Liver (tissue), 9 donors: Measurements from ENCODE around the gene AHNAK2. TPM values are rescaled to one million over a fixed set of nuclear protein-coding genes. Genes with fewer than 3 reads are reported as not detected.

Source experiments
- DNase-seq: peaks from one replicate; pipeline ENCODE4 v3.0.0-alpha.2; 2017; ENCODE audit warnings: low spot score
- H3K27ac ChIP-seq, 2 donors: one replicate each; pipeline ENCODE4 v1.7.0; 2013; ENCODE audit warnings: inconsistent platforms in 2 of 2, low read length in 2 of 2, control low read depth in 1 of 2, low read depth in 1 of 2, mild to moderate bottlenecking in 1 of 2
- H3K27me3 ChIP-seq, 4 donors: one replicate each; pipeline versions ENCODE4 v1.6.1 to v1.7.0; 2013; ENCODE audit warnings: low read length in 3 of 4, inconsistent platforms in 1 of 4, mild to moderate bottlenecking in 1 of 4, moderate library complexity in 1 of 4; ENCODE audit not compliant: control insufficient read depth in 4 of 4, insufficient read depth in 4 of 4
- H3K36me3 ChIP-seq, 4 donors: one replicate each; pipeline versions ENCODE4 v1.6.1 to v1.7.0; 2013; ENCODE audit warnings: low read length in 3 of 4, mild to moderate bottlenecking in 3 of 4, low read depth in 1 of 4, moderate library complexity in 1 of 4; ENCODE audit not compliant: control insufficient read depth in 4 of 4, insufficient read depth in 3 of 4
- H3K4me1 ChIP-seq, 4 donors: one replicate each; pipeline versions ENCODE4 v1.6.1 to v1.7.0; 2013; ENCODE audit warnings: low read length in 3 of 4, mild to moderate bottlenecking in 3 of 4, moderate library complexity in 1 of 4; ENCODE audit not compliant: control insufficient read depth in 4 of 4, insufficient read depth in 4 of 4
- H3K4me3 ChIP-seq, 3 donors: one replicate each; pipeline versions ENCODE4 v1.6.1 to v1.7.0; 2013; ENCODE audit warnings: low read length in 3 of 3, control low read depth in 1 of 3, low read depth in 1 of 3, mild to moderate bottlenecking in 1 of 3
- H3K9ac ChIP-seq, 2 donors: one replicate each; pipeline ENCODE4 v1.7.0; 2013; ENCODE audit warnings: low read length in 2 of 2, mild to moderate bottlenecking in 2 of 2, moderate library complexity in 2 of 2, control low read depth in 1 of 2, low read depth in 1 of 2
- H3K9me3 ChIP-seq, 4 donors: one replicate each; pipeline versions ENCODE4 v1.6.1 to v1.7.0; 2013; ENCODE audit warnings: low read length in 3 of 4; ENCODE audit not compliant: control insufficient read depth in 4 of 4
- ATF3 ChIP-seq: IDR thresholded peaks from 2 replicates; pipeline ENCODE4 v1.6.1; 2016; ENCODE audit warnings: antibody characterized with exemption
- CTCF ChIP-seq: fragments of 150-350 bp; IDR thresholded peaks from 2 replicates; pipeline ENCODE4 v1.5.1; 2017; ENCODE audit warnings: improper control_type of control experiment, low read depth, low read length; ENCODE audit not compliant: missing input control
- EGR1 ChIP-seq, 2 donors: IDR thresholded peaks; 2 replicates each; pipeline ENCODE4 v1.6.1; 2016 to 2018; ENCODE audit warnings: antibody characterized with exemption in 2 of 2, low read depth in 2 of 2
- FOXA1 ChIP-seq: IDR thresholded peaks from 2 replicates; pipeline ENCODE4 v1.6.1; 2016; ENCODE audit warnings: antibody characterized with exemption
- FOXA2 ChIP-seq: IDR thresholded peaks from 2 replicates; pipeline ENCODE4 v1.6.1; 2016; ENCODE audit warnings: antibody characterized with exemption
- GABPA ChIP-seq, 2 donors: IDR thresholded peaks in 1 of 2; conservative IDR thresholded peaks in 1 of 2; 2 replicates each; pipeline ENCODE4 v1.6.1; 2016; ENCODE audit warnings: antibody characterized with exemption in 2 of 2, mild to moderate bottlenecking in 1 of 2, moderate library complexity in 1 of 2
- HNF4A ChIP-seq, 2 donors: conservative IDR thresholded peaks; 2 replicates each; pipeline ENCODE4 v1.6.1; 2016; ENCODE audit warnings: antibody characterized with exemption in 2 of 2, mild to moderate bottlenecking in 2 of 2
- HNF4G ChIP-seq: IDR thresholded peaks from 2 replicates; pipeline ENCODE4 v1.6.1; 2016; ENCODE audit warnings: antibody characterized with exemption
- JUND ChIP-seq, 2 donors: IDR thresholded peaks; 2 replicates each; pipeline ENCODE4 v1.6.1; 2016; ENCODE audit warnings: antibody characterized with exemption in 2 of 2
- MAX ChIP-seq: IDR thresholded peaks from 2 replicates; pipeline ENCODE4 v1.6.1; 2016; ENCODE audit warnings: antibody characterized with exemption
- NR2F2 ChIP-seq: IDR thresholded peaks from 2 replicates; pipeline ENCODE4 v1.6.1; 2016; ENCODE audit warnings: antibody characterized with exemption
- RAD21 ChIP-seq, 2 donors: IDR thresholded peaks; 2 replicates each; pipeline ENCODE4 v1.6.1; 2016; ENCODE audit warnings: antibody characterized with exemption in 2 of 2, mild to moderate bottlenecking in 2 of 2
- REST ChIP-seq: IDR thresholded peaks from 2 replicates; pipeline ENCODE4 v1.6.1; 2016; ENCODE audit warnings: antibody characterized with exemption, mild to moderate bottlenecking
- RXRA ChIP-seq, 2 donors: IDR thresholded peaks; 2 replicates each; pipeline ENCODE4 v1.6.1; 2017 to 2018; ENCODE audit warnings: antibody characterized with exemption in 2 of 2, mild to moderate bottlenecking in 1 of 2
- SP1 ChIP-seq: IDR thresholded peaks from 2 replicates; pipeline ENCODE4 v1.6.1; 2018; ENCODE audit warnings: antibody characterized with exemption, mild to moderate bottlenecking
- TAF1 ChIP-seq: conservative IDR thresholded peaks from 2 replicates; pipeline ENCODE4 v1.6.1; 2016; ENCODE audit warnings: antibody characterized with exemption, mild to moderate bottlenecking
- YY1 ChIP-seq: IDR thresholded peaks from 2 replicates; pipeline ENCODE4 v1.6.1; 2016; ENCODE audit warnings: antibody characterized with exemption, mild to moderate bottlenecking
- ZBTB33 ChIP-seq: IDR thresholded peaks from 2 replicates; pipeline ENCODE4 v1.6.1; 2016; ENCODE audit warnings: antibody characterized with exemption
- WGBS: extraction: QIAGEN DNeasy Blood & Tissue Kit; methylation state at CpG from one replicate; pipeline ENCODE4 v1.1.7; 2013; 5-methylcytosine and 5-hydroxymethylcytosine counted together
- polyA plus RNA-seq, 2 donors: library from polyadenylated mRNA; stranded (reverse) in 1 of 2; unstranded in 1 of 2; fragments of 200-250 nt in 1 of 2; fragments of >200 nt in 1 of 2; fragmentation: Nextera tagmentation in 1 of 2; extraction: Ambion mirVana in 1 of 2; gene quantifications; one replicate each; pipeline versions ENCODE4 v1.2.1 to v1.2.3, GENCODE V29; 2013 to 2015
- total RNA-seq, 2 donors: library from RNA; depleted of rRNA; stranded (reverse); fragments of >200 nt; gene quantifications; one replicate each; pipeline ENCODE4 v1.2.3, GENCODE V29; 2014
- donor health status: healthy.
- donor health status: healthy.
- donor health status: healthy.
- donor health status: healthy.
- donor health status: healthy.

The AHNAK2 gene
- total and polyA plus RNA-seq, 4 donors, result 0.05 to 2.6 (median 1.2) TPM

- Histone ChIP-seq H3K36me3 (no peaks in the 10 kb centered on the region), H3K4me3 (peak overlapping the region in 1 of 3 donors; percentile 66), H3K27me3 (no peaks in the 10 kb centered on the region), H3K9me3 (no peaks in the 10 kb centered on the region), H3K27ac (no peak overlapping the region), H3K9ac (peak overlapping the region in 1 of 2 donors; percentile 25), H3K4me1 (peaks cover 6 to 32% (median 24%) of the 10 kb centered on the region in 4 donors)
- WGBS, result 82% methylated on average over 11 of the region's 11 CpGs
- TF ChIP-seq FOXA1 (no peak), REST (no peak), TAF1 (no peak), FOXA2 (no peak), GABPA (IDR thresholded peaks at IDR 0.05 in 1 of 2, conservative IDR thresholded peaks at IDR 0.05 in 1 of 2) (no peak), SP1 (no peak), RXRA (IDR thresholded peaks at IDR 0.05) (no peak), RAD21 (IDR thresholded peaks at IDR 0.05) (no peak)
- no peak for DNase-seq
Observed at GRCh38 chr14:104977008-104977680, 1.0 kb downstream of the AHNAK2 start.

- H3K4me3 ChIP-seq, result no peak overlapping the region
- H3K36me3 ChIP-seq, result no peaks in the 10 kb centered on the region
- H3K9ac ChIP-seq, result no peak overlapping the region
- H3K9me3 ChIP-seq, result no peaks in the 10 kb centered on the region
- no peak overlapping the region for H3K27ac ChIP-seq
- TF ChIP-seq TAF1, result no peak
- TF ChIP-seq FOXA1, result no peak
- TF ChIP-seq RXRA (IDR thresholded peaks at IDR 0.05), result peak in 1 of 2 donors; percentile 21
- peak; percentile 48 for TF ChIP-seq HNF4A (conservative IDR thresholded peaks at IDR 0.05)
- TF ChIP-seq GABPA (IDR thresholded peaks at IDR 0.05 in 1 of 2, conservative IDR thresholded peaks at IDR 0.05 in 1 of 2), result no peak
- no peak for TF ChIP-seq ZBTB33
- no peak for TF ChIP-seq ATF3
- peak; percentile 53 for TF ChIP-seq SP1
- no peak for TF ChIP-seq REST
- no peak for TF ChIP-seq MAX
- TF ChIP-seq RAD21 (IDR thresholded peaks at IDR 0.05), result peak; percentile 96
- TF ChIP-seq FOXA2, result no peak
- TF ChIP-seq NR2F2, result no peak
- TF ChIP-seq JUND (IDR thresholded peaks at IDR 0.05), result no peak
- no peak for TF ChIP-seq HNF4G
- no peak for TF ChIP-seq EGR1 (IDR thresholded peaks at IDR 0.05; ENCODE audit: low read depth in 2 of 2)
- TF ChIP-seq CTCF, result peak; percentile 97
- no peak for TF ChIP-seq YY1
- H3K4me1 ChIP-seq, result peaks cover 6 to 32% (median 24%) of the 10 kb centered on the region in 4 donors
- peak; percentile 92 for DNase-seq
- H3K27me3 ChIP-seq, result no peaks in the 10 kb centered on the region
- 39% methylated on average over 21 of the region's 21 CpGs for WGBS
Observed at GRCh38 chr14:104976198-104977007, 1.8 kb downstream of the AHNAK2 start.
